UCSD-AML1 (cell line): ENCODE data around the gene CFAP92.
"Not testable (repeated sequence)": the region's sequence is repeated elsewhere in the genome, so short reads cannot be mapped to it uniquely, and the experiment has no call there.

ENCODE experiments used
- DNase-seq: peaks from one replicate; lab custom pipeline; 2025; ENCODE audit not compliant: unreplicated experiment; lab: John Stamatoyannopoulos, UW

Gene CFAP92

DNA sequence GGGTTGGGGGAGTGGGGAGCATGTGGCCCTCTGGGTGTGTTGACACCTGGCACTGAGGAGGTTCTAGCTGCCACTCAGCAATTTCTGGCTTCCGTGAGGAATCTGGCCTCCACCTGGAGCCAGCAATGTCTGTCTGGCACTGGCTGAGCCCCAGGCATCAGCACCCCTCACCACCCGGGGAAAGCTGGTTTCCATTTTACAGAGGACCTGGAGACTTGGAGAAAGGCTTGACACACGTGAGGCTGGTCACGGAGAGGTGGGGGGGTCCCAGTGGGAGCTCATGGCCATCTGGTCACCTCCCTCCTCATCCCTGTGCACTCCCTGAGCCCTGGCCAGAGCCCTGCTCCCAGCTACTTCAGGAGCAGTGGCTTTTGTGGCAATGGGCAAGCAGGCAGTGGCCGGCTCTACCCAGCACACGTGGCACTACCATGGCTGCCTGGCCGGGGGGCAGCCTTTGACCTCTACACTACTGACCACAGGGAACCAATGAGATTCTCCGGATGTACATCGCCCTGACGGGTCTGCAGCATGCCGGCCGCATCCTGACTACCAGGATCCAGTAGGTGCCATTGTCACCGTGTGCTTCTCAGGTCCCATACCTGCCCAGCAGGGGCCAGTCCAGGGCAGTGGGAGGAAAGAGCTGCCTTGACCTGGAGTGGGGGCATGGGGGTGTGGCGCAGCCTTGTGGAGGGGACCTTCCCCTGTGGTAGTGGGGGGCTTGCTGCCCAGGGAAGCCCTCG is 86.0 kb downstream of the CFAP92 start:
- no peak for DNase-seq

DNA sequence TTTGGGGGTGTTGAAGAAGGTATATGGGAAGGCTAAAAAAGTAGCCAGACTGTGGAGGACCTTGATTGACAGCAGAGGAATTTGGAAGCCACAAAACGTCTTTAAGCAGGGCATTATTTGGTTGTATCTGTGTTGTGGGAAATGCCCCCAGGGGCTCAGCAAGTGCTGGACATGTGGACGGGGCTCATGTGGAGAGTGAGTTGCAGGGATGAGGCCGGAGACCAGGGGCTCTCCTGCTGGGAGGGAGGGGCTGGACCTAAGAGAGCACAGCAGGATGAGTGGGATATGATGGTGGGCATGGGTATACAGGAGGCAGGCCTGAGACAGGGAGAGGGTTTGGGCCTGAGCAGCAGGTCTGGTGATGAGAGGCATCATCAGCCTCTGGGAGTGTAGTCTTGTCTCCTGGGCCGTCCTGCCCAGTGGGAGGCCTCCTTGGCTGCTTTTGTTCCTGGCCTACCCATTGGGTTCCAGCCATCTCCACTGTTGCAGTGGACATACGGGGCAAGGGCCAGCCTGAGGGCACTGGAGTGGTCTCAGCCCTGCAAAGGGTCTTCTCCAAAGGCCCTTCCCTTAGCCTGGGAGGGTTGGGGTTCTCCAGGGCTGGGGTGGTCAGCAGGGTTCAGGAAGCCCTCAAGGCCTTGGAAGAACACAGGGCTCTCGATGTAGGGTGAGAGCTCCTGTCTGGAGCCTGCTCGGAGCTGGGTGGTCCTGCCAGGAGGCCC is 86.9 kb downstream of the CFAP92 start:
- no peak for DNase-seq

DNA sequence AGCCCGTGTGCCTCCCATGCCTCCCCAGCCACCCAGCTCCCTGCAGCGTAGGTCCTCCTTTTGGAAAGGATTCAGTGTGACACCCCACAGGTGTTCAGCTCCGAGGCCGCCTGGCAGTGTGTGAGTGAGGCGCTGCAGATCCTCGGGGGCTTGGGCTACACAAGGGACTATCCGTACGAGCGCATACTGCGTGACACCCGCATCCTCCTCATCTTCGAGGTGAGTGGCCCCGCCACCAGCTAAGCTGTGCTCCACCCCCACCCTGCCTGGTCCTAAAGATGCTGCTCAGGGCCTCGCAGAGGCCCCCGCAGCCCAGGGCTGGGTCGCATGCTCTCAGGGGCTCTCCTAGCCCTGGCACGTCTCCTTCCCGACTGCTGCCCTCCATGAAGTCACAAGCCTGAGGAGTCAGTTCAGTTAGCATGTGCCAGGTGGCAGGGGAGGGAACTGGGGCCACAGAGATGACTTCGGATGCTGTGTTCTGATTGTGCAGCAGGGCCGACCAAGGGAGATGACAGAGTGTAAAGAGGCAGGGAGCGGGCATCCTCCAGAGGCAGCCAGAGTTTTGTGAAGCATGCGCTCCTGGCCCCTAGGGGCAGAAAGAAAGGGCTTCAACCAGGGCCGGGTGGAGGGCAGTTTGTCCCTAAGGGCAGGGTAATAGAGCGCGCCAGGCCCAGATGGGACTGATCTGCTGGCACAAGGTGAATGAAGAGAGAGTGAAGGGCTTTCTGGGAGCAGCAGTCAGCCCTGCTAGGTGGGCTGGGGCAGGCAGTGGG is 87.7 kb downstream of the CFAP92 start:
- no peak for DNase-seq

DNA sequence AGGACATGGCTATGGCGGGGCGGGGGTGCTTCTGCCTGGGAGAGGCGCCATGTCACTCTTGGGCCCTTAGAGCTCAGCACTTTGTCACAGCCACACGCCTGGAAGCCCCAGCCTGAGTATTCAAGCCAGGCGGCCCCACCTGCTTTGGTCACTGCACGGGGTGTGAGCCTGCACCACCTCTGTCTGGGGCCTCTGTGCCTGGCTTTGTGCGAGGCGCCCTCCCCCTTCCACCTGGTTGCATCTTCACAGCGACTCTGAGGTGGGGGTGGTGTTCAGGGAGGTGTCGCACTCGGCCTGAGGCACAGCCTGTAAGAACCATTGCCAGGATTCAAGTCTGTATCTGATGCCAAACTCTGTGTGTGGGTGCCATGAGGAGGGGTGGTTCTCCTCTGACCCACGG is 90.4 kb downstream of the CFAP92 start:
- DNase-seq: no peak

DNA sequence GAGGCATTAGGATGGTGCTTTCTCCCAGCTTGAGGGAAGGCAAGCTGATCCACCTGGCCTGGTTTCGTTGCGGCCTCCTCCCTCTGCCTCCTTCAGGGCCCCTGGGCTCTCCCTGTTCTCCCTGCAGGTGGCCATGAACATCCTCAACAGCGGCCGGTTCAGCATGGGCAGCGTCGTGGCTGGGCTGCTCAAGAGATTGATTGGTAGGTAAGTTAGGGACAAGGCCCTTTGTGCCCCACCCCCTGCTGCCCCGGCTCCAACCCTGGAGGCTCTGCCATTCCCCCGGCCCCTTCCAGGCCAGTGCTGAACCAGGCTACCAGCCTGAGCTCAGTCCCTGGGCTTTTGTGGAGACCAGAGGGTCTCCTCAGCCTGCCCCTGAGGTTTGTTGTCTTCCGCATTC is 91.5 kb downstream of the CFAP92 start:
- DNase-seq: no peak

DNA sequence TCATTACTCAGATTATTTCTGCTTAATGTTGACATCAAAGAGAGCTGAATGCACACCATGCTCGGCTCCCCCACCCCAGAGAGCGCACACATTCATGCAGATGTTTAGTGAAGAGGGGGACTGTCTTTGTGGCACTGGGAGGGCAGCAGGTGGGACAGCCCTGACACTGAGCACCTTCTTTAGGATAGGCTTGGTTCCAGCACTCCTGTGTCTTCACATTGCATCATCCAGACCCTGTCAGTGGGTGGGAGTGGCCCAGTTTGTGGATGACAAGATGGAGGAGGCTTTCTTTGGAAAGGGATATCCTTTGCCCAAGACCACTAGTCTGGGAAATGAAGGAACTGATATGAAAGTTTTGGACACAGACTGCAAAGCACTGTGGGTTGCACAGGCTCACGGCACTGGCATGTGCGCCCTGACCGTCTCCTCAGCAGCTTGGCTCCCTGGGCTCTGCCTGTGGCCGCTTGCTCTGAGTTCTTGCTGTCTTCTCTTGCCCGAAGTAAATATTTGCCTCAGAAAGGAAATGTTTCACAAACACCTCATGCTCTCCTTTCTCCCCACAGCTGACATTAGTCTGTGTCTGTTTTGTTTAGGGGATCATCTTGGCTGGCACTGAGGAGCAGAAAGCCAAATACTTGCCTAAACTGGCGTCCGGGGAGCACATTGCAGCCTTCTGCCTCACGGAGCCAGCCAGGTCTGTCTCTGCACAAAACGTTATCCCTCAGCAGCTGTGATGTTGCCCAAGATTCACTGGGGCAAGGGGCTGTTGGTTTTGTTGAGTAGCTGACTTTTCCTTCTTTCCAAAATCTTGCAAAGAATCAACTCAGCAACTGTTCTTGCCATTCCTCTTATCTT is 97.8 kb downstream of the CFAP92 start:
- DNase-seq: no peak

DNA sequence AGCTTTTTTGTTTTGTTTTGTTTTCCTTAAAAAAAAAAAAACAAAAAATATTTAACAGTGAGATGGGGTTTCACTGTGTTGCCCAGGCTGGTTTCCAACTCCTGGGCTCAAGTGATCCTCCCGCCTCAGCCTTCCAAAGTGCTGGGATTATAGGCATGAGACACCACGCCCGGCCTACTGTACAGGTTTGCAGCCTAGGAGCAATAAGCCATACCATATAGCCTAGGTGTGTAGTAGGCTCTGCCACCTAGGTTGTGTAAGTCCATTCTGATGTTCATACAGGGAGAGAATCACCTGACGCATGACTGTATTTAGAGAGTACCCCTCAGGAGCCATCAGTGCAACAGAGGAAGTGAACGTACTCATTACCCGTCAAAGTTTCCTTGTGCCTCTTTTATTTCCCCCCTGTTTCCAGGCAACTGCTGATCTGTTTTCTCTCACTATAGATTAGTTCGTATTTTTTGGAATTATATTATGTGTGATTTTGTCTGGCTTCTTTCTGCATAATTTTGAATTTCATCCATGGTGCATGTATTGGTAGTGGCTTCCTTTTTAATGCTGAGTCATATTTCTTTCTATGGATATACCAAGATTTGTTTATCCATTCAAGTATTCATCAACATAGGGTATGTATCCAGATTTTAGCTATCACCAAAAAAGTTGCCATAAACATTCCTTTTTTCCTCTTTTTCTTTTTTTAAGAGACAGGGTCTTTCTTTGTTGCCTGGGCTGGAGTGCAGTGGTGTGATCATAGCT is 104.6 kb downstream of the CFAP92 start:
- no peak for DNase-seq

DNA sequence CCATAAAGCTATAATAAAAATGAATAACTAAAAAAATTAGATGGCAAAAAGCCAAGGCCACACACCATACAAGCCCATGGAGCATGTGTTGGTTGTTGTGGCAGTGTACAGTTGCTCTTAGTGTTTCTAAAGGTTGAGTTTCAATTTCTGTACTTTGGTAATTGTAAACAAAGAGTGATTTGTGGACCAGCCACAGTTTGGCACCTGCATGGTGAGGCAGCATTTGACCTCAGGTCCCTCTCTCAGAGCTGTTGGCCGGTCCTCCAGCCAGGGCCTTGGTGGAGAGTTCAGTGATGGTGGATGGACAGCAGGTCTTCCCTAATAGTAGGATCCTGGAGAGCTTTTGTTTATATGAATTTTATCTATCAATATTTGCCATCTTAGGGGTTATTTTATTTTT is 108.9 kb downstream of the CFAP92 start:
- no peak for DNase-seq

DNA sequence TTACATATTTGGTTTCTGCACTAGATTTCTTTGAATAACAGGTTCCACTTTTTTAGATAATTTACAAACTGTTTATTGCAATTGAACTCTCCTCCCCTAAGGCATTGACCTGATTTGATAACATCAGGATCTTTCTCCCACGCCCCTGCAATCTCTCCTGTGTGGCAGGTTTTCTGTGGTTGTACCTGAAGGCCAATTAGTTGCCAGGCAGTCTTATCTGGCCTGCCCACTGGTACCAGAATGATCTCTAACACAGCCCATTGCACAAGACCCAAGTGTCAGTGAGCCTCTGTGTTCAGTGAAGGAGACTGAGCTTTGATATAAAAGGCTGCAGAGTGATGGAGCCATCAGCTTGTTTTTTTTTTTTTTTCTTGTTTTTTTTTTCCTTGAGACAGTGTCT is 111.2 kb downstream of the CFAP92 start:
- DNase-seq: no peak

DNA sequence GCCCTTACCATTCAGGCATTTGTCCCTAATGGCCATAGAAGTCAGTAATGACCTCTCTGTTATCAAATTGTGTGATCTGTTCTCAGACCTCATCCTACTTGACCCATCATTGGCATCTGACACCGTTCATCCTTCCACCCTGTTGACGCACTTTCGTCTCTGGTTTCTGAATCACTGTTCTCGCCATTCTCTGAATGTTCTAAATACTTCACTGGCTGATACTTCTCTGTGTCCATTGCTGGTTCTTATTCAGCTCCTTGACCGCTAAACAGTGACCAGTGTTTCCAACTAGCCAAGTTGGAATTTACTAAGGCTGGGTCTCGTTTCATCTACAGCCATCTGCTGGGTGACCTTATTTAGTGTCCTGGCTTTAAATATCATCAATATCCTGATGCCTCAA is 112.3 kb downstream of the CFAP92 start:
- DNase-seq: no peak

DNA sequence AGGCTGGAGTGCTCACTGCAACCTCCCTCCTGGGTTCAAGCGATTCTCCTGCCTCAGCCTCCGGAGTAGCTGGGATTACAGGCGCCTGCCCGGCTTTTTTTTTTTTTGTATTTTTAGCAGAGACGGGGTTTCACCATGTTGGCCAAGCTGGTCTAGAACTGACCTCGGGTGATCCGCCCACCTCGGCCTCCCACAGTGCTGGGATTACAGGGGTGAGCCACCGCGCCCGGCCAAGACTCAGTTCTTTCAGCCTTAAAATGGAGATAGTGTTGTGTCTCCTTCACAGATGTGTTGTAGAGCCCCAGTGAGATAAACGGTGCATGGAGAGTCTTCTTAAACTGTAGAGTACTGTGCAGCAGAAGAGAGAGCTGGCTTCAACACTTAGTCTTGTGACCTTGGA is 113.4 kb downstream of the CFAP92 start:
- not testable (repeated sequence) for DNase-seq

DNA sequence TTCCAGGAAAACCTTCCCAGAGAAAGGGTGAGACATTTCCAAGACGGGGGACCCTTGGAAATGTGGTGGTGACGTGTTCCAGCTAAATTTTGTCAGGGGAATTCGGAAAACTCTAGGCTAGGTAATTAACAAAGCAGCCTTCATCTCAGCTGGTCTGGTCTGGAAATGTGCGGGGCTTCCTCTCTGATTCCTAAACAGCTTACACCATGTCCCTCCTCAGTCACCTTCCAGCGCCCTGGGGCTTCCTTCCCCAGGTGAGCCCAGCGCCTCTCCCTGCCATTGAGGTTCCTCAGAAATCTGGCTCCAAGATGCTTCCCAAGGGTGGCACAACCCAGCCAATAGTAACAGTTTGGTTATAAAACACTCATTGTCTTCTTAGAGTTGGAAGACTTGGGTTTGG is 113.9 kb downstream of the CFAP92 start:
- DNase-seq: no peak

DNA sequence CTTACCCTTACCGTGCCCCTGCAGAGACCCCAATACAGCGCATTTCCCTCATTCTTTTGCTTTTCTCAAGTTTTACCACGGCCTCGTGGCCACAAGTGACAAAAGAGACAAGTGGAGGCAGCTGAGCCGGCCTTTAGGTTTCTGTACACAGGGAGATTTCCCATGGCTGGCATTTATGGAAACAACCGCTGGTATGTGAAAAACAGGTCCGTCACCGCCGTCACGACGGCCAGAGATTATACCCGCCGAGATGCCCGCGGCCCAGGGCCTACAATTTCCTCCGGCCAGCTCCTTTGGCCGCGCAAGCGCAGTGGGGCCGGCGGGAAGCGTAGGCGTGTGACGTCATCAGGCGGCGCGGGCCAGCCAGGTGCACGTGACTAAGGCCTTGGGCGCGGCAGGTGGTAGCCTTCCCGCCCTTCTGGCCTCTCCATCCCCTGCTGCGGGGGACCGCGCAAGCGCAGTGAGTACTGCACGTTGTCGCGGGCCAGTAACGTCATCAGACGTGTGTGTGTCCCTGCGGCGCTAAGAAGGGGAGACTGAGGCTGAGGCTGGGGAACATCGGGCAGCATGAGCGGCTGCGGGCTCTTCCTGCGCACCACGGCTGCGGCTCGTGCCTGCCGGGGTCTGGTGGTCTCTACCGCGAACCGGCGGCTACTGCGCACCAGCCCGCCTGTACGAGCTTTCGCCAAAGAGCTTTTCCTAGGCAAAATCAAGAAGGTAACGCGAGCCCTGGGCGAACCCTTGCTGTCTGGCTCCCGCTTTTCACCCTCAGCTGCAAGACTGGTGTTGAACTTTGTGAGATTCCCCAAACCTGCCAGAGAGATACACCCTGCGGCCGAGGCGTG is 114.5 kb downstream of the CFAP92 start, which contains the start of gene ACAD9:
ACAD9 (plus strand) TSS at position 496 of the 845 bp plus-strand sequence; CDS start at position 568, 72 bp downstream.
- DNase-seq: peak; percentile 99

DNA sequence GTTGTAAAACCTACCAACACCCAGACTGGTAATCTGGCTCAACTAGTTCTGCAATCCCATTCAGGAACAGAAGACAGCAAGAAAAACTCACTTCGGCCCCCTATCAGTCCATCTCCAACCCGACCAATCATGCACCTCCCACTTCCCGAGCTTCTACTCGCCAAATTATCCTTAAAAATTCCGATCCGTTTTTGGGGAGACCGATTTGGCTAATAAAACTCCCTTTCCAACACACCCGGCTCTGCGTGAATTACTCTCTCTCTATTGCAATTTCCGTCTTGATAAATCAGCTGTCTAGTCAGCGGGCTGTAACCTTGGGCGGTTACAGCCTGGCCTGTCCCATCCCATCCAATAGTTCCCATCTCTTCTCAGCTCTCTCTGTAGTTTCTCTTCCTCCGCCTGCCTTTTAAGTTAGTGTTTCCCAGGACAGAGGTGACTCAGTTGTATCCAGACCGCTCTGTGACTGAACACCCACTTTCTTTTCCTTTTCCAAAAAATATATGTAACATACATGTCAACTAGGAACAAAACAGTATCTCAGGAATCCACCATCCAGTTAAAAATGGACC is 115.2 kb downstream of the CFAP92 start:
- peak; percentile 26 for DNase-seq

DNA sequence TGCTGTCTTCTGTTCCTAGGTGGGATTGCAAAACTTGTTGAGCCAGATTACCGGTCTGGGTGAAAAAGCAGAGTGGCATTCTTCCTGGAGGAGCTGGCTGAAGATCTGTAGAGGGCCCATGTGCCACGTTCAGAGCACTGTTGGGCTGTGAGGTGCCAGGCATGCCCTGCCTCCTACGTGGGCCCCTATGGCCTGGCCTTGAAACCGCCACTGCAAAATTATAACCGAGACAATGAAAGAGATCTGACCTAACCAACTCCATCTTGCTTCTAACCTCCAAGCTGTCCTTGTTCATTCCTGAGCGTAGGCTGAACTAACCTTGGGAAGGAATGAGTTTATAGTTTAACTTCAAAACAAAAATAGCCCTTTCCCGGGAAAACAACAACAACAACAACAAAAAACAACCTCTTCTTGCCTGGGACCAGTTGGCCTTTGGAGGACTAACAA is 115.8 kb downstream of the CFAP92 start:
- DNase-seq: no peak

DNA sequence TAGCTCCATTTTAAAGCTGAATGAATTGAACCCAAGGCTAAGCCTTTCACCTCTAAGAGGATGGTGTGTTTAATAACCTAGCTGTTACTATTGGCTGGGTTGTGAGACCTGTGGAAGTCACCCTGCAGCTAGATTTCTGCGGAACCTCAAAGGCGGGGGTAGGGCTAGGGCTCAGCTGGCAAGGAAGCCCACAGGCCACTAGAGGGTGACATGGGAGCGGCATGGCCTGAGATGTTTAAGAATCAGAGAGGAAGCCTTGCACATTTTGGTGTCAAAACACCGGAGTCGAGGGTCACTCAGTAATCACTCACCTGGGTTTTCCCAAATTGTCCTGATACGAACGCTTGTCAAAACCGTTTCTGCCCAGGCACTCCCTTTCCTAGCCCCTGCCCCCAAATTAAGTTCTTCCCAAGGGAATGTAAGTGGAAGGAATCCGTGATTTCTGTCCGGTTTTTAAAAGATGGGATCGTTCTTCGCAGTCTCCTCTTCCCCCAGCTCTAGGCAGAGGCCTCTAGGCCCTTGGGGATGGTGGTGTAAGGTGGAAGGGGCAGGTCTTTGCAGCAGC is 118.2 kb downstream of the CFAP92 start:
- DNase-seq: peak; percentile 69

DNA sequence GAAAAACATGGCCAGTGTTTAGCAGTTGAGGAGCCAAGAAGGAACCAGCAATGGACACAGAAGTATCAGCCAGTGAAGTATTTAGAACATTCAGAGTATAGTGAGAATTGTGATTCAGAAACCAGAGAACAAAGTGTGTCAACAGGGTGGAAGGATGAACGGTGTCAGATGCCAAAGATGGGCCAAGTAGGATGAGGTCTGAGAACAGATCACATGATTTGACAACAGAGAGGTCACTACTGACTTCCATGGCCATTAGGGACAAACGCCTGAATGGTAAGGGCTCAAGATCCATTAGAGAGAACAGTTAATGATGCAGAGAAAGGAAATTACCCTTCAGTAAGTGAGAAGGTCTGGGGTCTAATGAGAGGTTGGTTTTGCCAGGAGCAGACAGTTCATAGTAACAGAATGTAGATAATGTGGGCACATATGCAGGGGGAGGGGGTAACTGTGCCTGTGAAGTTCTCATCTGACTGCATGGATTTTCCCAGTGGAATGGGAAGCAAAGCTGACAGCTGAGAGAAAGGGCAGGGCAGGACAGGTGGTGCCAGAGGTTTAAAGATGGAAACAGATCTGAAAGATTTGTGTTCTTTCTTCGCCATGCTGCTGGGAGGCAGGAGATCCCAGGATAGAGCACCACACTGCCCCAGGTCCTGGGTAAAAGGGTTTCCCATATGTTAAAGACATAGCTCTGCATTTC is 119.2 kb downstream of the CFAP92 start:
- no peak for DNase-seq
